Activated CD4-positive, alpha-beta T cell treated with anti-CD3 and anti-CD28 coated beads, Interleukin-10, Interleukin-2, amounts not matched to agents 100 ng/mL and 50 ng/mL, durations not matched to agents 16 hours and 8 hours (primary cell): ENCODE data around the gene COL9A3.
A peak's percentile ranks its signal among the peaks of the same experiment; 100 is the strongest.
"Not testable (repeated sequence)": the region's sequence is repeated elsewhere in the genome, so short reads cannot be mapped to it uniquely, and the experiment has no call there.

Source experiments
- DNase-seq: peaks from one replicate; pipeline ENCODE4 v3.0.0-alpha.2; 2020

Gene COL9A3

GRCh38 chr20:62840244-62841197, 23.7 kb downstream of the COL9A3 start:
- no peak for DNase-seq

DNA sequence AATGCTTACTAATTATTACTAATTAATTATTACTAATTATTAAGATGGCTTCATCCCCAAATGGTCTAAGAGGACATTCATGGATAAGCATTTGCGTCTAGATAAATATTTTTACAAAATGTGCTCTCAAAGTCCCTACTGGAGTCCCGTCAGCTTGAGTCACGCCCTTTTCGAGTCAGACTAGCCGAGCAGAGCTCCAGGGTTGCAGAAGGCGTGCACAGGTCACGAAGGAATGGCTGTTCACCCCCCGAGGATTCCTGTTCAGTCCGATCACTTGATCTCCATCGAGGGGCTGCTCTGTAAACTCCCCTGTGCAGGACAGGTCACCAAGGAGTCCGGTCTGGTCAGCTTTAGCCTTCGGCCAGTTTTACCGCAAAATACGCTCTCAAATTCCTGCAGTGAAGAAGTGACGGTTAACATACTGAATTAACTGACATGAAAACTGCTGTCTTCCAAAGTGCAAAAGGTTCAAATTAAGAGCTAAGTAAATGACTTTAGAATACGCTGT, 24.9 kb downstream of the COL9A3 start:
- no peak for DNase-seq

GRCh38 chr20:62843656-62844055, 26.8 kb downstream of the COL9A3 start:
- no peak for DNase-seq

DNA sequence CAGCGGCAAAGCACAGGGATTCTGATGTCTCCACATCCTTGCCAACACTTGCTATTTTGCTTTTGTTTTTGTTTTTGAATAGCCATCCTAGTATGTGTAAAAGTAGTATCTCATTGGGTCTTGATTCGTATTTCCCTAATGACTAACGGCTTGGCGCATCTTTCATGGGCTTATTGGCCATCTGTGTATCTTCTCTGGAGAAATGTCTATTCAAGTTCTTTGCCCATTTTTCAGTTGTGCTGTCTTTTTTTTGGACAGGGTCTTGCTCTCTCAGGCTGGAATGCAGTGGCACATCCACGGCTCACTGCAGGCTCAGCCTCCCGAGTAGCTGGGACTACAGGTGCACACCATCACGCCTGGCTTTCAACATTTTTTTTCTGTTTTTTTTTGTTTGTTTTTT, 27.3 kb downstream of the COL9A3 start:
- DNase-seq = no peak

DNA sequence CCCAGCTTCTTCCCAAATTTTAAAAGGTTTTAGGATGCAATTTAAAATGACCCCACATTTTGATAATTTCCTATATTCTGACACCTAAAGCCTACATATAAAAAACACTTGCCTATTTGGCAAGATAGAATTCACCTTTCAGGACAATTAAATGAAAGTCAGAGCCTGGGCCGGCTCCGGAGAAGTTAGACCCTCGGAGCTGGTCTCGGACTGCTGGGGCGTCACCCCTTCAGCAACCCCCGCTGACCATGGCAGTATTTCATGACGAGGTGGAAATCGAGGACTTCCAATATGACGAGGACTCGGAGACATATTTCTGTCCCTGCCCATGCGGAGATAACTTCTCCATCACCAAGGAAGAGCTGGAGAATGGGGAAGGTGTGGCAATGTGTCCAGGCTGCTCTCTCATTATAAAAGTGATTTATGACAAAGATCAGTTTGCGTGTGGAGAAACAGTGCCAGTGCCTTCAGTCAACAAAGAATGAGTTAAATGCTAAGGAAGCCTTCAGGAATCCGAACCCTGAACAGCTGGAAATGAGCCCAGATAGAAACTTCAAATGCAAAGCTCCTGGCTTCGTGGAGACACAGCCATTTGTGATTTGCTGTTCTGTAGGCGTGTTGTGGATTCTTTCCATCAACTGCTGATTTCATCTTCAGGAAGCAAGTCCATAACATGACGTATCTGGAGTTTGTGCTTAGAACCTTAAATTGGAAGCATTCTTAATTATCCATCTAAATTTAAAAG, 28.7 kb downstream of the COL9A3 start:
- DNase-seq = no peak

DNA sequence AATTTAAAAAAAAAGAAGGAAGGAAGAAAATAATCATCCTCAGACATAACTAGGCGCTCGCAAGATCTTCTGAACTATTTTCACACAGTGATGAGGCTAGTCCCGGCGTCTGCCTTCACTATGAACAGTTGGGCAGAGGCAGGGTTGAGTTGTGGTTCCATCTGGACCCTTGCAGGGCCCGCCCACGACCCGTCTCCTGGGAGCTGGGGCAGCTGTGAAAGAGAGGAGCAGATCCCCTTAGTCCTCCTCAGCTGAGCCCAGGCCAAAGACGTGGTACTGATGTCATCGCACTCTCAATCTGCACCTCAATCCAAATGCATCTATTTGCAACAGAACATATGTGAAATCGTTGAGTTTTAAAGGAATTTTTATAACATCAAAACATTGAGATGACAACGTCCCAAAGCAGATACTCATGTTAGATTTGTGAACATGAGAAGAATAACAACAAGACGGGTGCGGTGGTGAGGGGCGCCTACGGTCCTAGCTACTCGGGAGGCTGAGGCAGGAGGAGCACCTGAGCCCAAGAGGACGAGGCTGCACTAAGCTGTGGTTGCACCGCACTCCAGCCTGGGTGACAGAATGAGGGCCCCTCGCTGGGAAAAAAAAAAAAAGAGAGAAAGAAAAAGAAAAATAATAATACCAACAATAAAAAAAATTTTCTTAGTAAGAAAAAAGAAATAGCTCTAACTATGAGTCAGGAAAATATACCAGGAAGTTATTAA, 29.5 kb downstream of the COL9A3 start:
- no peak for DNase-seq

GRCh38 chr20:62848917-62849316, 32.1 kb downstream of the COL9A3 start:
- DNase-seq = not testable (repeated sequence)

GRCh38 chr20:62849431-62849830, 32.6 kb downstream of the COL9A3 start:
- DNase-seq = no peak

DNA sequence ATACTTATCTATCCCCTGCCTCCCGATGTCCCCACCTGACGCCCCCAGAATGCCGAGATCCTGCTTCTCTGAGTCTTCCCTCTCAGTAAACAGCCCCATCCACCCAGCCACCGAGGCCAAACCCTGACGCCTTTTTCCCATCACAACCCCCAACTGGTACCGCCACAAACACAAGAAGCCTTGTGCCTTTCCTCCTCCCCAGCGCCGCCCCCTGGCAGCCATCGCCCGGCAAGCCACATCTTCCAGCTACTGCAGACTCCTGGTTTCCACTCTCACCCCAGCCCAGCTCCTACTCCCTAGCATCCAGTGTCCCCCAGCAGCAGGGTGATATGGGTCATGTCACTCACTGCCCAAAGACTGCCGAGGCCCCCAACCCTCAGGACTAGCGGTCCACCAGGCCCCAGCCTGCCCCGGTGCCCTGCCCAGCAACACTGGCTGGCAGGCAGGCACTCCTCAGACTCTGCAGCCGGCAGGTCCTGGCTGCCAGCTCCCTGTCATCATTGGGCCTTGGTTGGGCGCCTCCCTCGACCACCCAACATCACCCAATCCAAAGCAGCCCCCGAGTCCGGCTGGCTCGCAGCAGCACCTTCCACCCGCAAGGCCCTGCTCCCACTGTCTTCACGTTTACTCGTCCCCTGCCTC, 33.6 kb downstream of the COL9A3 start:
- DNase-seq = no peak

DNA sequence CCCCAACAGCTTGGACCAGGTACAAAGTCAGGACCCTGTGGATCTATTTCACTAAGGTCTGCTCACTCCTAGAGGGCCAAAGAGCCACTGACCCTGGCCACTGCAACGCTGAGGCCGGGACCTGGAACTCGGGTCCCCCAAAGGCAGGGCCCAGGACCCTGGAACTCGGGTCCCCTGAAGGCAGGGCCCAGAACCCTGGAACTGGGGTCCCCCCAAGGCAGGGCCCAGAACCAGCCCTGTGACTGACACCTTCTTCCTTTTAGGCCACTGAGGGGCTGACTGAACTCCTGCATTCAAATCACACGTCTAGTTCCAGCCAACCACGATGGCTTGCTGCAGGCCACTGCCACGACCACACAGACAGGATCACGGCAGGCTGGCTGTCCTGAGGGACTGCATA, 35.3 kb downstream of the COL9A3 start:
- DNase-seq = no peak

DNA sequence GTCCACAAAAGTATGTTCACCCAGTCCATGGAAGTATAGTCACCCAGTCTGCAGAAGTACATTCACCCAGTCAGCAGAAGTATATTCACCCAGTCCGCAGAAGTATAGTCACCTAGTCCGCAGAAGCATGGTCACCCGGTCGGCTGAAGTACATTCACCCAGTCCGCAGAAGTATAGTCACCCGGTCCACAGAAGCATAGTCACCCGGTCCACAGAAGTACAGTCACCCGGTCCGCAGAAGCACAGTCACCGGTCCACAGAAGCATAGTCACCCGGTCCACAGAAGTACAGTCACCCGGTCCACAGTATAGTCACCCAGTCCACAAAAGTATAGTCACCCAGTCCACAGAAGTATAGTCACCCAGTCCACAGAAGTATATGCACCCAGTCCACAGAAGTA, 36.0 kb downstream of the COL9A3 start:
- DNase-seq = no peak

GRCh38 chr20:62853304-62853703, 36.5 kb downstream of the COL9A3 start:
- not testable (repeated sequence) for DNase-seq

DNA sequence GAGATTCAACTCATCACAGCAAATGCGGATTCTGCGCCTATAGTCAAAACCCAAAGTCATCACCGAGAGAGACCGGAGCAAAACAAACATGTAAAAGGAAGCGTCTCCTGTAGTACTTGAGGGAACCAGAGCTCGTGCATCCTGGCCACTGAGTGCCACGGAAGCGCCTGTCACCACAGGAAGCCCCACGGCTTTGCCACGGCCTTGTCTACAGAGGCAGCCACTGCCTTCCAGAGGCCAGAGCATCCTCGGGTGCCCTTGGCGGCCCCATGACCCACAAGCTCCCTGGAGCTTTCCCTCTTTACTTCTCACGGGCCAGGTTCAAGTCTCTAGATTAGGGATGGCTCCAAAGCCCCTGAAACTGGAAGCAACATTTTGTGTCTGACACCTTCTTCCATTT, 37.3 kb downstream of the COL9A3 start:
- no peak for DNase-seq

GRCh38 chr20:62855120-62855519, 38.3 kb downstream of the COL9A3 start:
- no peak for DNase-seq

DNA sequence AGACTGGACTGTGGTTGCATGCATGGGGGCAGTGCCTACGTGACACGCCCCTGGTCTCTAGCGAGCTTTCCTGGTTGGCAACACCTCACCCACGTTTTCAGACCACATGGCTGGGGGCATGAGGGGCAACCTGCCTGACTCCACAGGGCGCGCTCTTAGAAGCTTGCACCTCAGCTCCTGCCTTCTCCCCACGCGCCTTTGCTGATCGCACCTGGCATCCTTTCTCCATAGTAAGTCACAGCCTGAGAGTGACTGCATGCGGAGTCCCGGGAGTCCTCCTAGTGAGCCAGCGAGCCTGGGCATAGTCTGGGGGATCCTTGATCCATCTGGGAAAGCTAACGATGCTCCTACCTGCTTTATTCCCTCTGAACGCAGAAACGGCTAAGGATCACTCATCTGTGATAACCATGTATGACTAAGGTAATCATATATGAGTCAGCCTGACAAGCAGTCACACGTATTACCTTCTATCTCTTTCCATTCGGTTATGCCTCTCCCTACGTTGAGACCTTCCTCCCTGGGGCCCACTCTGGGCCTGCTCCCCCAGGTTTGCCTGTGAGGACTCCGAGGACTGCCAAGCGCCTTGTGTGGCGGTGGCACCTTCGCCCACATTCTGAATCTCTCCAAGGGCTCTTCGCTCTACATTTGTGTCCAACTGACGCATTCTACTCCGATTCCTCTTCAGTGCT, 40.2 kb downstream of the COL9A3 start:
- no peak for DNase-seq

DNA sequence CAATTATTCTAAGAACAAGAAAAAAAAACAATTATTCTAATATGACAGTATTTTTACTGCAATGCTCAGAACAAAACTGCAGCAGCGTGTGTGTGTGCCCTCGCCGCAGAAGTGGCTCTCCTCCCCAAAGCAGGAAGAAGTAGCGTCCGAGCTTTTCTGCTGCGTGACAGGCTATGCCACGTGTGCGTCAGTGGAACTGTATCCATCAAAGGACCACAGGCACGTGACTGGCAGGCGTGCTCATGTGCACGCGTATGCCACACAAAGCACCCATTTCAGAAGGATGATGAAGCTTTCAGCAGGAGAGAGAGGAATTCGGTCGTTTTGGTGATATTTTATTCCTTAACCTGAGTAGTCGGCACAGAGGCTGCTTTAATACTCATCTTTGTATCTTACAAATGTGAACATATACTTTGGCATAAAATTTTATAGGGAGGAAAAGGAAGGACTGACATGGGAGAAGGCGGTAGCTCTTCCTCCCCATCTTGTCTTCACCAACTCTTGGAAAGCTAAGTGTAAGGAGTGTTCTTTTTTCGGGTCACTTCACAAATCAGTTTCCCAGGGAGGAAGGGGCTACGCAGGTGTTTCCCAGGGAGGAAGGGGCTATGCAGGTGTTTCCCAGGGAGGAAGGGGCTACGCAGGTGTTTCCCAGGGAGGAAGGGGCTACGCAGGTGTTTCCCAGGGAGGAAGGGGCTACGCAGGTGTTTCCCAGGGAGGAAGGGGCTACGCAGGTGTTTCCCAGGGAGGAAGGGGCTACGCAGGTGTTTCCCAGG, 41.4 kb downstream of the COL9A3 start:
- DNase-seq = no peak

DNA sequence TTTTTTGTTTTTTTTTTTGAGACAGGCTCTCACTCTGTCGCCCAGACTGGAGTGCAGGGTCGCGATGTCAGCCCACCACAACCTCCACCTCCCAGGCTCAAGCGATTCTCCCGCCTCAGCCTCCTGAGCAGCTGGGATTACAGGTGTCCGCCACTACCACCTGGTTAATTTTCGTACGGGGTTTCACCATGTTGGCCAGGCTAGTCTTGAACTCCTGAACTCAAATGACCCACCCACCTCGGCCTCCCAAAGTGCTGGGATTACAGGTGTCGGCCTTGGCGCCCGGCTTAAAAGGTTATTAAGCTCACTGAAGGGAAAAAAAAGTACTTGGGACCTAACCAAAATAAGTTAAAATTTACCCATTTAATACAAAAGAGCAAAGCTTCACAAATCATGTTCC, 42.9 kb downstream of the COL9A3 start:
- no peak for DNase-seq

DNA sequence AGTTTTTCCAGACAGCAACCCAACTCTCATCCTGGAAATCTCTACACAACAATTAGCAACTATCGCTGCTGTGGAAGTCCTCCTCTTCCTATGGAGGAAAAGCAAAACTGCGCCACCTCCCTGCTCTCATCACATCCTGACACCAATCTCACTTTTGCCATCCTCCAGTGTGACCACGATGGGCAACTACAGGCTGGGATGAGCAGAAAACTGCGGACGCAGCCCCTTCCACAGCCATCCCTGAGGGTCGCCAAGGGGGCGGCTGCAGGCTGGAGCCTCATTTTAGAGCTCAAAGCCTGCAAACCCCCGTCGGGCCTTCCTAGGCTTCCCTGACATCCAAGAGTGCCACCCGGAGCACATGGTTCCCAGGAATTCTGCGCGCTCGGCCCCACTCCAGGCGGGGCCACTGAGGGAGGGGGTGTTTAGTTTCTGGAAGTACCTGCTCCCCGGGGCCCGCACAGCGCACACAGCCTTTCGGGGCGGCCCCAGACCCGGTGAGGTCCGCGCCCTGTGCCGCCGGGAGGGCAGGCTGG, 43.6 kb downstream of the COL9A3 start:
- no peak for DNase-seq

DNA sequence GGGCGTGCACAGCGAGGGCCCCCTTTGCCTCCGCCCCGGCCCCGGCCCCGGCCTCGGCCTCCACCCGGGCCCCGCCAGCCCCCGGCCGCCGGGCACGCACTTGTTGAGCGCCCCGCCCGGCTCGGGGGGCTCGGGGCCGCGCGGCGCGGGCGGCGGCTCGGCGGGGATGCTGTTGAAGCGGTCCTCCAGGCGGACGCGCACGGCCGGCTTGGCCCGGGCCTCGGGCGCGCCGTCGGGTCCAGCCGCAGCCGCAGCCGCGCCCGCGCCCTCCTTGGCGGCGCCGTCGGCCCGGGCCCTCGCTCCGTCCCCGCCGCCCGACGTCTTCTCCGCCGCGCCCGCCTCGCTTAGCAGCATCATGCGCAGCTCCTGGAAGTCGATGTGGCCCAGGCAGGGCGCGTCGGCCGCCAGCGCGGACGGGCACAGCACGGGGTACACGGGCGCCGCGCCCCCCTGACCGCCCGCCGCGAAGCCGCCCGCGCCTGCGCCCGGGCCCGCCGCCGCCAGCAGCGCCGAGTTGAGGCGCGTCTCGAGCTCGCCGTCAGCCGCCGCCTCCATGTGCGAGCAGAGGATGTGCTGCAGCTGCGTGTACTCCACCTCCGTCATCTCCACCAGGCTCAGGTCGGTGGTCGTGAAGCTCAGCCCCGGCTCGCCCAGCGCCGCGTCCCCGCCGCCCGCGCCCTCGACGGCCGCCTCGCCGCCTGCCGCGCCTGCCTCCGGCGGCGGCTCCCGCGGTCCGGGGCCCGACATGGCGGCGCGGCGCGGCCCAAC, 44.3 kb downstream of the COL9A3 start:
- DNase-seq = peak; percentile 27

GRCh38 chr20:62861726-62862336, 45.0 kb downstream of the COL9A3 start, which contains the start of gene TCFL5:
Gene TCFL5, minus strand, starts transcription at chr20:62861822. Its CDS starts 152 bp downstream, at chr20:62861670.
- DNase-seq = peak; percentile 94
